ENCODE measurements around the gene PACRG. TPM values are rescaled to one million over a fixed set of nuclear protein-coding genes. Genes with fewer than 3 reads are reported as not detected.
A peak's percentile ranks its signal among the peaks of the same experiment; 100 is the strongest.

The PACRG gene
- total and polyA plus RNA-seq, 2 of the 13 experiments (the other 11 are each of a cell fraction or from before 2014, with no cell fraction given): 0.13 TPM; not detected in 1

- TF ChIP-seq ATF6 (CRISPR knock-in tag; conservative IDR thresholded peaks at IDR 0.05) (no peak), SP5 (CRISPR knock-in tag; IDR thresholded peaks at IDR 0.05; ENCODE audit: borderline replicate concordance, low read depth) (peak; percentile 61; the same call in 1 of the 2 replicates), KDM2A (CRISPR knock-in tag; IDR thresholded peaks at IDR 0.05; ENCODE audit: borderline replicate concordance, low read depth) (peak; percentile 96), ZNF432 (CRISPR knock-in tag; IDR thresholded peaks at IDR 0.05; ENCODE audit: borderline replicate concordance) (no peak), ZNF275 (CRISPR knock-in tag; IDR thresholded peaks at IDR 0.05; ENCODE audit: borderline replicate concordance) (peak; percentile 26; the same call in 1 of the 2 replicates), KLF16 (CRISPR knock-in tag; IDR thresholded peaks at IDR 0.05) (peak in 1 of 2 experiments; percentile 98; a peak in 2 of 4 replicates), ZNF570 (CRISPR knock-in tag; IDR thresholded peaks at IDR 0.05; ENCODE audit: borderline replicate concordance) (no peak), GATAD2A (CRISPR knock-in tag; IDR thresholded peaks at IDR 0.05) (peak; percentile 95), FOXA3 (CRISPR knock-in tag; IDR thresholded peaks at IDR 0.05) (peak; percentile 81), MAX (IDR thresholded peaks at IDR 0.05) (peak; percentile 25; the same call in 1 of the 2 replicates), BCL6 (CRISPR knock-in tag; IDR thresholded peaks at IDR 0.05) (peak; percentile 70), GATAD1 (CRISPR knock-in tag; IDR thresholded peaks at IDR 0.05) (peak; percentile 81), ZNF143 (CRISPR knock-in tag; IDR thresholded peaks at IDR 0.05) (peak; percentile 19; the same call in 1 of the 2 replicates), ZNF572 (CRISPR knock-in tag; IDR thresholded peaks at IDR 0.05) (peak; percentile 78; the same call in 1 of the 2 replicates), TEF (CRISPR knock-in tag; IDR thresholded peaks at IDR 0.05) (no peak), REPIN1 (CRISPR knock-in tag; IDR thresholded peaks at IDR 0.05; ENCODE audit: borderline replicate concordance, low read depth) (peak; percentile 98; the same call in 1 of the 2 replicates), ZNF619 (CRISPR knock-in tag; IDR thresholded peaks at IDR 0.05) (peak; percentile 86; the same call in 1 of the 2 replicates), SETDB1 (CRISPR knock-in tag; IDR thresholded peaks at IDR 0.05; ENCODE audit: borderline replicate concordance) (no peak), ZNF7 (CRISPR knock-in tag; IDR thresholded peaks at IDR 0.05) (peak; percentile 56; the same call in 1 of the 2 replicates), ZBTB37 (CRISPR knock-in tag; IDR thresholded peaks at IDR 0.05) (no peak), ESRRA (CRISPR knock-in tag; IDR thresholded peaks at IDR 0.05; ENCODE audit: low read depth) (peak; percentile 69; the same call in 1 of the 2 replicates), TAF15 (IDR thresholded peaks at IDR 0.05; ENCODE audit: low read depth, low read length, poor library complexity, severe bottlenecking) (no peak)
Observed at GRCh38 chr6:163180874-163181541, 453.2 kb downstream of the PACRG start (continued).
